Choroid plexus epithelial cell (primary cell): ENCODE measurements around the gene NEK10.

Experiments
- DNase-seq: peaks from one replicate; pipeline ENCODE4 v3.0.0-alpha.2; 2010; ENCODE audit warnings: low read depth
- H3K4me3 ChIP-seq: 2 replicates; pipeline ENCODE4 v1.5.1; 2011; ENCODE audit warnings: low read depth, mild to moderate bottlenecking, control low read depth, low read length, moderate library complexity
- CTCF ChIP-seq: conservative IDR thresholded peaks from 2 replicates; pipeline ENCODE4 v1.5.1; 2011; ENCODE audit warnings: low read depth, mild to moderate bottlenecking, control low read depth, inconsistent platforms, low read length, moderate library complexity

NEK10 gene

GRCh38 chr3:27275441-27275990 is 93.7 kb downstream of the NEK10 start:
- DNase-seq = no peak
- no peak overlapping the region for H3K4me3 ChIP-seq
- TF ChIP-seq CTCF = no peak

GRCh38 chr3:27271890-27272289 is 97.3 kb downstream of the NEK10 start:
- TF ChIP-seq CTCF = no peak
- DNase-seq = no peak
- no peak overlapping the region for H3K4me3 ChIP-seq

GRCh38 chr3:27254896-27255295 is 114.3 kb downstream of the NEK10 start:
- TF ChIP-seq CTCF = no peak
- DNase-seq = no peak
- H3K4me3 ChIP-seq = no peak overlapping the region

- peak; percentile 82 for TF ChIP-seq CTCF
- H3K4me3 ChIP-seq = no peak overlapping the region
- DNase-seq = peak; percentile 65
Observed at GRCh38 chr3:27253831-27254230, 115.4 kb downstream of the NEK10 start.

- H3K4me3 ChIP-seq = no peak overlapping the region
- TF ChIP-seq CTCF = no peak
- no peak for DNase-seq
Observed at GRCh38 chr3:27253391-27253790, 115.8 kb downstream of the NEK10 start.

GRCh38 chr3:27252646-27253045 is 116.5 kb downstream of the NEK10 start:
- TF ChIP-seq CTCF = no peak
- no peak overlapping the region for H3K4me3 ChIP-seq
- DNase-seq = no peak

GRCh38 chr3:27244374-27244773 is 124.8 kb downstream of the NEK10 start:
- H3K4me3 ChIP-seq = no peak overlapping the region
- TF ChIP-seq CTCF = no peak
- DNase-seq = no peak
